Measurements from ENCODE around the gene RPP21.

RPP21 gene

GRCh38 chr6:30344868-30345671, at the start of gene RPP21:
RPP21 (plus strand) TSS chr6:30345156; CDS start chr6:30345172, 16 bp downstream.
- Histone ChIP-seq H3K4me3 (ENCODE audit: low read depth, low read length) (peak within 1 kb of the TSS; percentile 94), H3K27ac (ENCODE audit: low read depth, low read length) (peak within 1 kb of the TSS; percentile 49; the same call in 1 of the 2 replicates)

DNA sequence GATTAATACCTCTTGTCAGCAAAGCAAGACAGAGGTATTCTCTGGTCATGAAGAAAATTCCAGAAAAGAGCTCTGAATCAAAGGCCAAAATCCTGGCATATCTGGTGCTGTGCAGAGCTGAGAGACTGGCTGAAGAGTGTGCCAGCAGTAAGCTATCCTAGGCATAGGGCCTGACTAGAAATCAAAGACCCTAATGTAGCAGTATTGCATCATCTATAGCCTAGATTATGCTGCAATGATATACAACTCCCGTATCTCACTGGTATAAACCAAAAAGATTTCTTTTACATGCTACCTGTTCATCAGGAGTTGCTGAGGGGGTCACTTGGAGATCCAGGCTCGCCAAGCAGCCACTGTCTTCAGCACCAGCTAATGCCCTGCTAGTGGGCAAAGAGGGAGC, 49.1 kb upstream of the RPP21 start:
- Histone ChIP-seq H3K4me3 (ENCODE audit: low read depth, low read length) (no peak overlapping the region), H3K4me1 (ENCODE audit: control insufficient read depth, insufficient read depth, low read length, unreplicated experiment) (no peaks in the 10 kb centered on the region), H3K27me3 (ENCODE audit: insufficient read depth, low read length) (no peaks in the 10 kb centered on the region), H3K79me2 (ENCODE audit: control insufficient read depth, insufficient read depth, low read length, unreplicated experiment) (no peaks in the 10 kb centered on the region), H3K27ac (ENCODE audit: low read depth, low read length) (no peak overlapping the region), H2AFZ (ENCODE audit: low read length, unreplicated experiment) (no peak overlapping the region), H3K36me3 (ENCODE audit: insufficient read depth, low read length) (peaks cover 39% of the 10 kb centered on the region)

More at GRCh38 chr6:30344868-30345671, at the start of gene RPP21:
- H3K79me2 ChIP-seq (ENCODE audit: control insufficient read depth, insufficient read depth, low read length, unreplicated experiment), result no peaks in the 10 kb centered on the region
- no peaks in the 10 kb centered on the region for H3K36me3 ChIP-seq (ENCODE audit: insufficient read depth, low read length)
- H2AFZ ChIP-seq (ENCODE audit: low read length, unreplicated experiment), result peak within 1 kb of the TSS; percentile 95
- H3K27me3 ChIP-seq (ENCODE audit: insufficient read depth, low read length), result no peaks in the 10 kb centered on the region
- peaks cover 3% of the 10 kb centered on the region for H3K4me1 ChIP-seq (ENCODE audit: control insufficient read depth, insufficient read depth, low read length, unreplicated experiment)

GRCh38 chr6:30304002-30304401, 41.0 kb upstream of the RPP21 start:
- H3K27ac ChIP-seq (ENCODE audit: low read depth, low read length), result no peak overlapping the region
- no peak overlapping the region for H2AFZ ChIP-seq (ENCODE audit: low read length, unreplicated experiment)
- H3K27me3 ChIP-seq (ENCODE audit: insufficient read depth, low read length), result no peaks in the 10 kb centered on the region
- peaks cover 20% of the 10 kb centered on the region; the same call in 1 of the 2 replicates for H3K36me3 ChIP-seq (ENCODE audit: insufficient read depth, low read length)
- H3K79me2 ChIP-seq (ENCODE audit: control insufficient read depth, insufficient read depth, low read length, unreplicated experiment), result peaks cover 27% of the 10 kb centered on the region
- no peaks in the 10 kb centered on the region for H3K4me1 ChIP-seq (ENCODE audit: control insufficient read depth, insufficient read depth, low read length, unreplicated experiment)
- no peak overlapping the region for H3K4me3 ChIP-seq (ENCODE audit: low read depth, low read length)

GRCh38 chr6:30311101-30311500, 33.9 kb upstream of the RPP21 start:
- no peaks in the 10 kb centered on the region for H3K4me1 ChIP-seq (ENCODE audit: control insufficient read depth, insufficient read depth, low read length, unreplicated experiment)
- H2AFZ ChIP-seq (ENCODE audit: low read length, unreplicated experiment), result no peak overlapping the region
- peaks cover 73% of the 10 kb centered on the region for H3K79me2 ChIP-seq (ENCODE audit: control insufficient read depth, insufficient read depth, low read length, unreplicated experiment)
- H3K27me3 ChIP-seq (ENCODE audit: insufficient read depth, low read length), result no peaks in the 10 kb centered on the region
- peaks cover 26% of the 10 kb centered on the region for H3K36me3 ChIP-seq (ENCODE audit: insufficient read depth, low read length)
- no peak overlapping the region for H3K4me3 ChIP-seq (ENCODE audit: low read depth, low read length)
- H3K27ac ChIP-seq (ENCODE audit: low read depth, low read length), result no peak overlapping the region

GRCh38 chr6:30311671-30312070, 33.3 kb upstream of the RPP21 start:
- Histone ChIP-seq H3K4me3 (ENCODE audit: low read depth, low read length) (no peak overlapping the region), H3K36me3 (ENCODE audit: insufficient read depth, low read length) (peaks cover 27% of the 10 kb centered on the region), H3K27ac (ENCODE audit: low read depth, low read length) (no peak overlapping the region), H3K79me2 (ENCODE audit: control insufficient read depth, insufficient read depth, low read length, unreplicated experiment) (peaks cover 73% of the 10 kb centered on the region), H2AFZ (ENCODE audit: low read length, unreplicated experiment) (no peak overlapping the region), H3K4me1 (ENCODE audit: control insufficient read depth, insufficient read depth, low read length, unreplicated experiment) (no peaks in the 10 kb centered on the region), H3K27me3 (ENCODE audit: insufficient read depth, low read length) (no peaks in the 10 kb centered on the region)

DNA sequence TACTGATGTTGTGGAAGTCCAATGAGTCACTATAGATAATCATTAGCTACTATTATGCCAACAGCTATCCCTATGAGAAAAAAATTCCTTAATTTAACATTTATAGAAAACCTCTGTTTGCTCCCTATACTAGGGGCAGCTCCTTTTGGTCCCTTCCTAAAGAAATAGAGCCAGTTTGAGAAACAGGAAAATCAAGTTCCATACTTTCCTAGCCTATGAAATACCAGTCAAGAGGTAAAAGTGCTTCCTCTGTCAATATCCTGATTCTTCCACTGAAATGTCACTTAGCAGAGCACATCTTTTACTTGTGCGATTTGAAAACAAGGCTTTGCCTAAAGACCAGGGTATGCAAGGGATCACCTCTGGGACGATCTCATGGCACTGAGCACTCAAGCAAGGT, 32.7 kb upstream of the RPP21 start:
- Histone ChIP-seq H3K4me1 (ENCODE audit: control insufficient read depth, insufficient read depth, low read length, unreplicated experiment) (no peaks in the 10 kb centered on the region), H3K27me3 (ENCODE audit: insufficient read depth, low read length) (no peaks in the 10 kb centered on the region), H2AFZ (ENCODE audit: low read length, unreplicated experiment) (no peak overlapping the region), H3K27ac (ENCODE audit: low read depth, low read length) (no peak overlapping the region), H3K36me3 (ENCODE audit: insufficient read depth, low read length) (peaks cover 24% of the 10 kb centered on the region), H3K79me2 (ENCODE audit: control insufficient read depth, insufficient read depth, low read length, unreplicated experiment) (peaks cover 73% of the 10 kb centered on the region), H3K4me3 (ENCODE audit: low read depth, low read length) (no peak overlapping the region)

DNA sequence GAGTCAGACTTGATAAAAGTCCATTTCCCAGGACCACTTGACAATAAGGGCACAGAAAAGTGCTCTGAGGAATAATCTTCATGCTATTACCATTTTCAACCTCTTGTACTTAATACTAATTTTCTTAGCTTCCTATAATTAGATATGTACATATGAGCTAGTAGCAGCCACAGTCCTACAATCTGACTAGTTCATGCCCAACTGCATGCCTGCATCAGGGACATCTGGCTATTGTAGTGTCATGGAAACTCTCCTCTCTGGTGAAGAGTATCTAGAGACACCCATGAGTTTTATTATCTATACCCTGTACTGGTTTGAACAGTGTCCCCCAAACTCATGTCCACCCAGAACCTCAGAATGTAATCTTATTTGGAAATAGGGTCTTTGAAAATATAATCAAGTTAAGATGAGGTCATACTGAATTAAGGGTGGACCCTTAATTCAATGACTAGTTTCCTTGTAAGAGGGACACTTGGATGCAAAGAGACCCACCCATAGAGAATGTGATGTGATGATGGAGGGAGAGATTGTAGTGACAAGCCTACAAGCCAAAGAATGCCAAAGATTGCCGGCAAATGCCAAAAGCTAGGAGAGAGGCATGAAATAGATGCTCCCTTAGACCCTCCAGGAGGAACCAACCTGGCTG, 32.2 kb upstream of the RPP21 start:
- H3K36me3 ChIP-seq (ENCODE audit: insufficient read depth, low read length), result peaks cover 24% of the 10 kb centered on the region

GRCh38 chr6:30315156-30315555, 29.8 kb upstream of the RPP21 start:
- Histone ChIP-seq H3K4me1 (ENCODE audit: control insufficient read depth, insufficient read depth, low read length, unreplicated experiment) (no peaks in the 10 kb centered on the region), H3K79me2 (ENCODE audit: control insufficient read depth, insufficient read depth, low read length, unreplicated experiment) (peaks cover 78% of the 10 kb centered on the region), H3K27ac (ENCODE audit: low read depth, low read length) (no peak overlapping the region), H3K4me3 (ENCODE audit: low read depth, low read length) (no peak overlapping the region), H3K27me3 (ENCODE audit: insufficient read depth, low read length) (no peaks in the 10 kb centered on the region), H3K36me3 (ENCODE audit: insufficient read depth, low read length) (peaks cover 22% of the 10 kb centered on the region), H2AFZ (ENCODE audit: low read length, unreplicated experiment) (no peak overlapping the region)

More for the DNA sequence above, 32.2 kb upstream of the RPP21 start:
- Histone ChIP-seq H3K4me3 (ENCODE audit: low read depth, low read length) (no peak overlapping the region), H3K79me2 (ENCODE audit: control insufficient read depth, insufficient read depth, low read length, unreplicated experiment) (peaks cover 76% of the 10 kb centered on the region), H3K4me1 (ENCODE audit: control insufficient read depth, insufficient read depth, low read length, unreplicated experiment) (no peaks in the 10 kb centered on the region), H3K27ac (ENCODE audit: low read depth, low read length) (no peak overlapping the region), H3K27me3 (ENCODE audit: insufficient read depth, low read length) (no peaks in the 10 kb centered on the region), H2AFZ (ENCODE audit: low read length, unreplicated experiment) (no peak overlapping the region)

GRCh38 chr6:30317913-30318589, 26.9 kb upstream of the RPP21 start:
- H3K27ac ChIP-seq (ENCODE audit: low read depth, low read length), result no peak overlapping the region
- H3K27me3 ChIP-seq (ENCODE audit: insufficient read depth, low read length), result no peaks in the 10 kb centered on the region
- peaks cover 17% of the 10 kb centered on the region for H3K4me1 ChIP-seq (ENCODE audit: control insufficient read depth, insufficient read depth, low read length, unreplicated experiment)
- no peak overlapping the region for H2AFZ ChIP-seq (ENCODE audit: low read length, unreplicated experiment)
- H3K4me3 ChIP-seq (ENCODE audit: low read depth, low read length), result no peak overlapping the region
- H3K36me3 ChIP-seq (ENCODE audit: insufficient read depth, low read length), result peaks cover 25% of the 10 kb centered on the region
- H3K79me2 ChIP-seq (ENCODE audit: control insufficient read depth, insufficient read depth, low read length, unreplicated experiment), result peaks cover 87% of the 10 kb centered on the region

- Histone ChIP-seq H3K27ac (ENCODE audit: low read depth, low read length) (no peak overlapping the region), H2AFZ (ENCODE audit: low read length, unreplicated experiment) (no peak overlapping the region), H3K4me1 (ENCODE audit: control insufficient read depth, insufficient read depth, low read length, unreplicated experiment) (peaks cover 27% of the 10 kb centered on the region), H3K36me3 (ENCODE audit: insufficient read depth, low read length) (peaks cover 15% of the 10 kb centered on the region), H3K79me2 (ENCODE audit: control insufficient read depth, insufficient read depth, low read length, unreplicated experiment) (peaks cover 89% of the 10 kb centered on the region), H3K27me3 (ENCODE audit: insufficient read depth, low read length) (no peaks in the 10 kb centered on the region), H3K4me3 (ENCODE audit: low read depth, low read length) (no peak overlapping the region)
Observed at GRCh38 chr6:30319146-30319835, 25.7 kb upstream of the RPP21 start.

Measured in ACC112 (cell line).